Adipocyte (in vitro differentiated cells): Measurements from ENCODE around the gene PSENEN.
"Not testable (repeated sequence)": the region's sequence is repeated elsewhere in the genome, so short reads cannot be mapped to it uniquely, and the experiment has no call there.

Source experiments
- DNase-seq: peaks from one replicate; pipeline ENCODE4 v3.0.0-alpha.2; 2015; ENCODE audit warnings: low read depth
- H3K27me3 ChIP-seq: replicated peaks from 2 replicates; pipeline ENCODE4 v1.7.0; 2013; ENCODE audit warnings: mild to moderate bottlenecking, low read length, moderate library complexity; ENCODE audit not compliant: control insufficient read depth, insufficient read depth
- H3K36me3 ChIP-seq: 2 replicates; pipeline ENCODE4 v1.7.0; 2013; ENCODE audit warnings: low read length, mild to moderate bottlenecking, moderate library complexity; ENCODE audit not compliant: control insufficient read depth, insufficient read depth, severe bottlenecking
- H3K4me1 ChIP-seq: 2 replicates; pipeline ENCODE4 v1.7.0; 2013; ENCODE audit warnings: mild to moderate bottlenecking, low read length, moderate library complexity; ENCODE audit not compliant: control insufficient read depth, insufficient read depth
- H3K4me3 ChIP-seq: 2 replicates; pipeline ENCODE4 v1.7.0; 2013; ENCODE audit warnings: mild to moderate bottlenecking, low read length, moderate library complexity
- H3K9ac ChIP-seq: 2 replicates; pipeline ENCODE4 v1.7.0; 2013; ENCODE audit warnings: mild to moderate bottlenecking, low read length, moderate library complexity
- H3K9me3 ChIP-seq: 2 replicates; pipeline ENCODE4 v1.7.0; 2013; ENCODE audit warnings: mild to moderate bottlenecking, low read length, moderate library complexity; ENCODE audit not compliant: control insufficient read depth

The PSENEN gene

DNA sequence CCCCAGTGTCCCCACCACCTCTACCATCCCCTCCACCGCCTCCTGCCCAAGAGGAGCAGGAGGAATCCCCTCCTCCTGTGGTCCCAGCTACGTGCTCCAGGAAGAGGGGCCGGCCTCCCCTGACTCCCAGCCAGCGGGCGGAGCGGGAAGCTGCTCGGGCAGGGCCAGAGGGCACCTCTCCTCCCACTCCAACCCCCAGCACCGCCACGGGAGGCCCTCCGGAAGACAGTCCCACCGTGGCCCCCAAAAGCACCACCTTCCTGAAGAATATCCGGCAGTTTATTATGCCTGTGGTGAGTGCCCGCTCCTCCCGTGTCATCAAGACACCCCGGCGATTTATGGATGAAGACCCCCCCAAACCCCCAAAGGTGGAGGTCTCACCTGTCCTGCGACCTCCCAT lies 24.8 kb upstream of the PSENEN start:
- H3K9me3 ChIP-seq: no peaks in the 10 kb centered on the region
- no peaks in the 10 kb centered on the region for H3K27me3 ChIP-seq
- peaks cover 21% of the 10 kb centered on the region for H3K4me1 ChIP-seq
- H3K36me3 ChIP-seq: peaks cover 53% of the 10 kb centered on the region
- H3K4me3 ChIP-seq: no peak overlapping the region
- no peak for DNase-seq
- no peak overlapping the region for H3K9ac ChIP-seq

DNA sequence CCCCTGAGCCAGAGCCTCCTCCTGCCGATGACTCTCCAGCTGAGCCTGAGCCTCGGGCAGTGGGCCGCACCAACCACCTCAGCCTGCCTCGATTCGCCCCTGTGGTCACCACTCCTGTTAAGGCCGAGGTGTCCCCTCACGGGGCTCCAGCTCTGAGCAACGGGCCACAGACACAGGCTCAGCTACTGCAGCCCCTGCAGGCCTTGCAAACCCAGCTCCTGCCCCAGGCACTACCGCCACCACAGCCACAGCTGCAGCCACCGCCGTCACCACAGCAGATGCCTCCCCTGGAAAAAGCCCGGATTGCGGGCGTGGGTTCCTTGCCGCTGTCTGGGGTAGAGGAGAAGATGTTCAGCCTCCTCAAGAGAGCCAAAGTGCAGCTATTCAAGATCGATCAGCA lies 24.1 kb upstream of the PSENEN start:
- H3K9me3 ChIP-seq: no peaks in the 10 kb centered on the region
- DNase-seq: no peak
- no peak overlapping the region for H3K9ac ChIP-seq
- H3K4me3 ChIP-seq: no peak overlapping the region
- H3K36me3 ChIP-seq: peaks cover 60% of the 10 kb centered on the region
- peaks cover 14% of the 10 kb centered on the region for H3K4me1 ChIP-seq
- no peaks in the 10 kb centered on the region for H3K27me3 ChIP-seq

DNA sequence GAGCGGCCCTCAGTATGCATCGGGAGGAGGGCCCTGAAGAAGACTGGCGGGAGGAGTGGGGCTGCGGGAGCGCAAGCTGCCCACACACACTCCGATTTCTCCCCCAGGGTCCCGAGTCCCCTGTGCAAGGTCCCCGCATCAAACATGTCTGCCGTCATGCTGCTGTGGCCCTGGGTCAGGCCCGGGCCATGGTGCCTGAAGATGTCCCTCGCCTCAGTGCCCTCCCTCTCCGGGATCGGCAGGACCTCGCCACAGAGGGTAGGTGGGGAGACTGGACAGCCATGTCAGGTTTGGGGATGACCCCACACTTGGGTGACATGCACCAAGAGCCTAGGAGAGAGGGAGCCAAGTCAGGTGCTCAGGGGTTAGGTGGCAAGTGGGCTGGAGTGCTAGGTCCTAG lies 23.0 kb upstream of the PSENEN start:
- Histone ChIP-seq H3K4me1 (peaks cover 14% of the 10 kb centered on the region), H3K9ac (no peak overlapping the region), H3K36me3 (peaks cover 69% of the 10 kb centered on the region), H3K9me3 (no peaks in the 10 kb centered on the region), H3K27me3 (no peaks in the 10 kb centered on the region), H3K4me3 (no peak overlapping the region)
- no peak for DNase-seq

DNA sequence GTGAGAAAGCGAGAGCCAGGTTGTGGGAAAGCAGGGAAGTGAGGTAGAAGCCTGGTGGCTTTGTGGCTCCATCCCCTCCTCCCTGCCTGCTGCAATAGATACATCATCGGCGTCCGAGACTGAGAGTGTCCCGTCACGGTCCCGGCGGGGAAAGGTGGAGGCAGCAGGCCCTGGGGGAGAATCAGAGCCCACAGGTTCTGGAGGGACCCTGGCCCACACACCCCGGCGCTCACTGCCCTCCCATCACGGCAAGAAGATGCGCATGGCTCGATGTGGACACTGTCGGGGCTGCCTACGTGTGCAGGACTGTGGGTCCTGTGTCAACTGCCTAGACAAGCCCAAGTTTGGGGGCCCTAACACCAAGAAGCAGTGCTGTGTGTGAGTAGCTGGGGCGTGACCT lies 22.6 kb upstream of the PSENEN start:
- no peaks in the 10 kb centered on the region for H3K9me3 ChIP-seq
- H3K27me3 ChIP-seq: no peaks in the 10 kb centered on the region
- H3K9ac ChIP-seq: no peak overlapping the region
- H3K36me3 ChIP-seq: peaks cover 74% of the 10 kb centered on the region
- no peak overlapping the region for H3K4me3 ChIP-seq
- no peak for DNase-seq
- peaks cover 14% of the 10 kb centered on the region for H3K4me1 ChIP-seq

DNA sequence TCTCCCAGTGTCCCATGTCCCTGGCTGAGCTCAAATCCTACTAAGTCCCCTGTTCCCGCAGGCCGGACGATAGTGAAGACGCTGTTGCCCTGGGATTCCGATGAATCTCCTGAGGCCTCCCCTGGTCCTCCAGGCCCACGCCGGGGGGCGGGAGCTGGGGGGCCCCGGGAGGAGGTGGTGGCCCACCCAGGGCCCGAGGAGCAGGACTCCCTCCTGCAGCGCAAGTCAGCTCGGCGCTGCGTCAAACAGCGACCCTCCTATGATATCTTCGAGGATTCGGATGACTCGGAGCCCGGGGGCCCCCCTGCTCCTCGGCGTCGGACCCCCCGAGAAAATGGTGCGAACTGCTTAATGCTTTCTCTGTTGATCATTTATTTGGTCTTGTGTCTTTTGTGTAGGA lies 21.8 kb upstream of the PSENEN start:
- Histone ChIP-seq H3K9me3 (no peaks in the 10 kb centered on the region), H3K36me3 (peaks cover 81% of the 10 kb centered on the region), H3K9ac (no peak overlapping the region), H3K4me3 (no peak overlapping the region), H3K4me1 (peaks cover 13% of the 10 kb centered on the region), H3K27me3 (no peaks in the 10 kb centered on the region)
- no peak for DNase-seq

DNA sequence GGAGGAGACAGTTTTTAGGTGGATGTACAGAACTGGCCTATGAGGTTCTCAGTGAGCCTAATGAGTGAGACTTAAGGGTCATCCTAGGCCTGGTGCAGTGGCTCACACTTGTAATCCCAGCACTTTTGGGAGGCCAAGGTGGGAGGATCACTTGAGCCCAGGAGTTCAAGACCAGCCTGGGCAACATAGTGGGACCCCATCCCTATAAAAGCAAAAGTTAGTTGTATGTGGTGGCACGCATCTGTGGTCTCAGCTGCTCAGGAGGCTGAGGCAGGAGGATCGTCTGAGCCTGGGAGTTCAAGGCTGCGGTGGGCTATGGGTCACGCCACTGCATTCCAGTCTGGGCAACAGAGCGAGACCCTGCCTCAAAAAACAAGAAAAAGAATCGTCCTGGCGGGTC lies 21.3 kb upstream of the PSENEN start:
- not testable (repeated sequence) for H3K4me3 ChIP-seq, H3K9ac ChIP-seq, H3K4me1 ChIP-seq, DNase-seq, H3K9me3 ChIP-seq, H3K27me3 ChIP-seq
- H3K36me3 ChIP-seq: peaks cover 86% of the 10 kb centered on the region

DNA sequence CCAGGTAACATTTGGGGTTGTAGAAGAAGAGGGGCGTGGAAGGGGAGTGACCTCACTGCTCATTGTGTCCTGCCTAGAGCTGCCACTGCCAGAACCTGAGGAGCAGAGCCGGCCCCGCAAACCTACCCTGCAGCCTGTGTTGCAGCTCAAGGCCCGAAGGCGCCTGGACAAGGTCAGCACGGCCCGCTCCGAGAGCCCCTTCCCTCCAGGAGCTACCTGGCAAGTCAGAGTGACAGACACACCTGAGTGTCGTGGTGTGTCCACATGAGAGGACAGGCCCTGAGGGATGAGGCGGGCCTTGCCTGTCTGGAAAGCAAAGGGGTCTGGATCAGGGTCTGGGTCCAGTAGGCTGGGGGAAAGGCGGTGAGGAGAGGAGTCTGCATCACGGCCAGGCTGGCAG lies 20.9 kb upstream of the PSENEN start:
- H3K9ac ChIP-seq: no peak overlapping the region
- H3K4me1 ChIP-seq: peaks cover 4% of the 10 kb centered on the region
- H3K27me3 ChIP-seq: no peaks in the 10 kb centered on the region
- no peak overlapping the region for H3K4me3 ChIP-seq
- peaks cover 90% of the 10 kb centered on the region for H3K36me3 ChIP-seq
- no peaks in the 10 kb centered on the region for H3K9me3 ChIP-seq
- DNase-seq: no peak

DNA sequence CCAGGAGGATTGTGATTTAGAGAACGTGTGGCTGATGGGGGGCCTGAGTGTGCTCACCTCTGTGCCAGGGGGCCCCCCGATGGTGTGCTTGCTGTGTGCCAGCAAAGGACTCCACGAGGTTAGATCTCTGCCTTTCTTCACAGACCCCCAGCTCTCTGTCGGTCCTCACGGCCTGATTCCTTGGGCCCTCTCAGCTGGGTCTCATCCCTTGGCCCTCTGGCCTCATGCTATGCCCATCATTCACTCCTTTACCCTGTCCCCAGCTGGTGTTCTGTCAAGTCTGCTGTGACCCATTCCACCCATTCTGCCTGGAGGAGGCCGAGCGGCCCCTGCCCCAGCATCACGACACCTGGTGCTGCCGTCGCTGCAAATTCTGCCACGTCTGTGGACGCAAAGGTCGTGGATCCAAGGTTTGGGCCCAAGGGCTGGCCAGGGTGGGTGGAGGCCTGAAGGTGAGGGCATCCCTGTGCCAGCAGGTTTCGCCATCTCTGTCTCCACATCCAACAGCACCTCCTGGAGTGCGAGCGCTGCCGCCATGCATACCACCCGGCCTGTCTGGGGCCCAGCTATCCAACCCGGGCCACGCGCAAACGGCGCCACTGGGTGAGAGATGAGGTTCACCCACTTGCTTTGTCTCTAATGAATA lies 20.1 kb upstream of the PSENEN start:
- Histone ChIP-seq H3K27me3 (no peaks in the 10 kb centered on the region), H3K9me3 (no peaks in the 10 kb centered on the region), H3K36me3 (peaks cover 94% of the 10 kb centered on the region), H3K4me1 (no peaks in the 10 kb centered on the region), H3K4me3 (no peak overlapping the region), H3K9ac (no peak overlapping the region)
- no peak for DNase-seq

DNA sequence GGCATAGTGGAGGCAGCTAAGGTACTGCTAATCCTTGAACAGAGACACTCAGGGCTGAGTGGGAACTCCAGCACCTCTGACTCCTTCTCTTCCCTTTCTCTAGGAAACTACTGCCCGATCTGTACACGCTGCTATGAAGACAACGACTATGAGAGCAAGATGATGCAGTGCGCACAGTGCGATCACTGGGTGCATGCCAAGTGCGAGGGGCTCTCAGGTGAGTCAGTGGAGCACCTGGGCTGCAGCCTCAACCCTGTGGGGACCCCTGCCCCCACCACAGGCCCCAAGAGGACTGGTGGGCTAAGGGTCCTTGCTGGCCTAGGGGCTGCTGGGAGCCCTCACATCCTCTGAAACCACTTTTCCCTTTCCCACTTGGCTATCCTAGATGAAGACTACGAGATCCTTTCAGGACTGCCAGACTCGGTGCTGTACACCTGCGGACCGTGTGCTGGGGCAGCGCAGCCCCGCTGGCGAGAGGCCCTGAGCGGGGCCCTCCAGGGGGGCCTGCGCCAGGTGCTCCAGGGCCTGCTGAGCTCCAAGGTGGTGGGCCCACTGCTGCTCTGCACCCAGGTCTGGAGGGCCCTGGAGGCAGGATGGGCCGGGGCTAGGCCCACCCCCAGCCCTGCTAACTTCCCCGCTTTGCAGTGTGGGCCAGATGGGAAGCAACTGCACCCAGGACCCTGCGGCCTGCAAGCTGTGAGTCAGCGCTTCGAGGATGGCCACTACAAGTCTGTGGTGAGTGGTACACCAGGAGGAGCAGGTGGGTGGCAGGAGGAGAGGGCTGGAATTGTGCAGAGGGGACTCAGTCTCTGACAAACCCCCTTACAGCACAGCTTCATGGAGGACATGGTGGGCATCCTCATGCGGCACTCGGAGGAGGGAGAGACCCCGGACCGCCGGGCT lies 18.1 kb upstream of the PSENEN start:
- DNase-seq: no peak
- Histone ChIP-seq H3K4me1 (no peaks in the 10 kb centered on the region), H3K36me3 (peaks cover 98% of the 10 kb centered on the region), H3K9ac (no peak overlapping the region), H3K9me3 (no peaks in the 10 kb centered on the region), H3K4me3 (no peak overlapping the region), H3K27me3 (no peaks in the 10 kb centered on the region)

DNA sequence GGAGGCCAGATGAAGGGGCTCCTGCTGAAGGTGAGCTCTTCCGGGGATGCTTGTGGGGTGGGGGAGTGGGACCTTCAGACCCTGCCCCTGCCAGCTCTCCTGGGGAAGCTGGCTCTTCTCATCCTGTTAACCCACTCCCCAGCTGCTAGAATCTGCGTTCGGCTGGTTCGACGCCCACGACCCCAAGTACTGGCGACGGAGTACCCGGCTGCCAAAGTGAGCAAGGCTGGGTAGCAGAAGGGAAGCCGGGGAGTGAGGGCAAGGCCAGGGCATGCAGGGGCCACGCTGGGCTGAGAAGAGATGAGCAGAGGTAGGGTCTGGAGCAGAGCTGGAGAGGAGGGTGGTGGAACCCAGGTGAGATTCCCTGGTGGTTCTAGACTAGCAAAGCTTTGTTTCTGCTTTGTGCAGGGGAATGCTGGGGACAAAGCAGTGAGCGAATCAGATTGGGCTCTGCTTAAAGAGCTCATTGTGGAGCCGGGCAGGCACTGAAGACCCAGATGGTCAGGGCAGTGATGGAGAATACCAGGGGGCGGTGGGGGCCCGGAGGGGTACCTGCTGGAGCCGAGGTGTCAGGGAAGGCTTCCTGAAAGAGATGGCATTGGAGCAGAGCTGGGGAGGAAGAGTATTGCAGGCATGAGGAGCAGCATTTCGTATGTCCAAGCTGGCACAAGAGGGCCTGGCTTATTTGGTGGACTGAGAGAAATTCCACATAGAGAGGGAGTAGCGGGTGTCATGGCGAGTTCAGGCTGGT lies 17.3 kb upstream of the PSENEN start:
- no peaks in the 10 kb centered on the region for H3K9me3 ChIP-seq
- no peaks in the 10 kb centered on the region for H3K27me3 ChIP-seq
- DNase-seq: no peak
- peaks cover 90% of the 10 kb centered on the region for H3K36me3 ChIP-seq
- no peak overlapping the region for H3K9ac ChIP-seq
- no peaks in the 10 kb centered on the region for H3K4me1 ChIP-seq
- no peak overlapping the region for H3K4me3 ChIP-seq

DNA sequence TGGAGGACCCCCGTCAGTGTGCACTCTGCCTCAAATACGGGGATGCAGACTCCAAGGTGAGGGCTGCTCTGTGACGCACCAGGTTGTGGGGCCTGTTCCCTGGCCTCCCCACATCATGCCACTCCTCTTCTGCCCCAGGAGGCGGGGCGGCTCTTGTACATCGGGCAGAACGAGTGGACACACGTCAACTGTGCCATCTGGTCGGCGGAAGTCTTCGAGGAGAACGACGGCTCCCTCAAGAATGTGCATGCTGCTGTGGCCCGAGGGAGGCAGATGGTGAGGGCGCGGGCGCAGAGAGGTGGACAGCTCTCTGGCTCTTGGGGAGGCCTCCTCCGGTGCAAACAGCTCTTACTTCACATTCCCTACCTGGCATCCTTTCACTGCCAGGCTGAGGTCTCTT lies 16.4 kb upstream of the PSENEN start:
- Histone ChIP-seq H3K9me3 (no peaks in the 10 kb centered on the region), H3K36me3 (peaks cover 86% of the 10 kb centered on the region)
- DNase-seq: no peak

More for the DNA sequence above, 16.4 kb upstream of the PSENEN start:
- Histone ChIP-seq H3K9ac (no peak overlapping the region), H3K27me3 (no peaks in the 10 kb centered on the region), H3K4me1 (peaks cover 6% of the 10 kb centered on the region), H3K4me3 (no peak overlapping the region)
